ENCODE data around the gene USP16. TPM values are rescaled to one million over a fixed set of nuclear protein-coding genes. Genes with fewer than 3 reads are reported as not detected.

USP16 gene
- total RNA-seq, 1 experiment from 2014 or later = 30.6 TPM

DNA sequence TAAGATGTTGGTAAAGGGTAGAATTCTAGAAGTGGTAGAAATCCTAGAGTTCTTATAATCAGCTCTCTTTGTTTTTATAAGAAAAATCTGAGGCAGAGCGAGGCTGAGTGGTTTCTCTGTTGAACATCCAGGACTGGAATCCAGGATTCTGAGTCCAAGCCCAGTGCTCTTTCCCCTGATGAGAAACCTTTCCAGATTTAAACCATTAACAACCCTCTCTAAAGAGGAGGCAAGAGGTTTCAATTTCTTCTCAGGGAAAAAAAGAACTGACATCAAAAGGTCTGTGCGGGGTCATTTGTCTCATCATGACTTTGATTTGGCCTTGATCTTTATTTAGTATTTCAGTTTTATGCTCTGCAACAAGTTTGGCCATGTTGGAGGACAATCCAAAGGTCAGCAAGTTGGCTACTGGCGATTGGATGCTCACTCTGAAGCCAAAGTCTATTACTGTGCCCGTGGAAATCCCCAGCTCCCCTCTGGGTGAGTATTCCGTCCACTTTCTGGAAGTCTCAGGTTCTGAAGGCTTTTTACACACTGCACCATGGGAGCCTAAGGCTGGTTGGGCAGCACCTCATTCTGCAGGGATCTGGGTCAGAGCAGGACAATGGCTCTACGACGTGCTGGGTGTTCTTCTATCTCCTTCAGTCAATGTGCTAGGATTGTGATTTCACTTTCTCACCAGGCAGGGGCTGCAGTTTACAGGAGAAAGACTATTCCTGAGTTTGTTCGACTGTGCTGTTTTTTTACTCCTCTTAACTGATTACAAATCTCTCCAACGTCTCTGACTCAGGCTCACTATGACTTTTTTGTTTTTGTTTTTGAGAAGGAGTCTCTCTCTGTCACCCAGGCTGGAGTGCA, 67.9 kb downstream of the USP16 start:
- no peak overlapping the region for H2BK5ac ChIP-seq (ENCODE audit: insufficient read length, low read length)
- no peak overlapping the region for H3K4me3 Mint-ChIP-seq
- H3K36me3 Mint-ChIP-seq (ENCODE audit: insufficient read depth in 1 of 3, low read depth in 3 of 3) = no peaks in the 10 kb centered on the region
- H2AK5ac ChIP-seq (ENCODE audit: insufficient read length, low read length) = no peak overlapping the region
- no peak overlapping the region for H2BK120ac ChIP-seq (ENCODE audit: low read depth, low read length, poor library complexity, severe bottlenecking)
- no peak overlapping the region for H3T11ph ChIP-seq (ENCODE audit: low read length)
- no peaks in the 10 kb centered on the region for H4K20me1 ChIP-seq (ENCODE audit: control insufficient read depth, insufficient read depth, insufficient read length)
- no peaks in the 10 kb centered on the region for H3K27me3 ChIP-seq (ENCODE audit: insufficient read depth, low read length)
- H3K4me1 Mint-ChIP-seq = peaks cover 5 to 6% of the 10 kb centered on the region in 2 experiments
- H3K79me2 ChIP-seq (ENCODE audit: insufficient read depth, low read length) = no peaks in the 10 kb centered on the region
- no peak overlapping the region for H2BK12ac ChIP-seq (ENCODE audit: insufficient read length, low read depth, low read length)
- H3K4me2 ChIP-seq (ENCODE audit: insufficient read depth, insufficient read length, low read length) = no peak overlapping the region
- no peak overlapping the region for H4K8ac ChIP-seq (replicated peaks; ENCODE audit: insufficient read length, low read depth, low read length)
- H3K18ac ChIP-seq (ENCODE audit: insufficient read length, low read depth, low read length) = no peak overlapping the region
- peaks cover 3% of the 10 kb centered on the region; the same call in 1 of the 2 replicates for H3K27me3 Mint-ChIP-seq (ENCODE audit: low read depth)
- H4K91ac ChIP-seq (ENCODE audit: insufficient read length, low read depth, low read length) = no peak overlapping the region
- H4K5ac ChIP-seq (ENCODE audit: insufficient read length, low read depth, low read length) = no peak overlapping the region
- WGBS (ENCODE audit: extremely low coverage, insufficient read length, low lambda C conversion rate) = no CpG with 5 or more reads among the region's 9 CpGs
- no peak overlapping the region for H3K14ac ChIP-seq (ENCODE audit: insufficient read depth, low read length)
- H3K4me1 ChIP-seq (ENCODE audit: insufficient read depth, low read length) = no peaks in the 10 kb centered on the region
- H3K27ac Mint-ChIP-seq = no peak overlapping the region; a peak in 1 of 7 replicates
- no peak overlapping the region for H3K9ac ChIP-seq (ENCODE audit: extremely low read depth, insufficient read length, low read length)
- H3K79me1 ChIP-seq (ENCODE audit: insufficient read depth, low read depth, low read length, poor library complexity, severe bottlenecking) = no peaks in the 10 kb centered on the region
- H3K4ac ChIP-seq (ENCODE audit: low read depth, low read length) = no peak overlapping the region
- no peaks in the 10 kb centered on the region for H3K23me2 ChIP-seq (ENCODE audit: insufficient read length, low read depth, low read length, poor library complexity, severe bottlenecking)
- H3K23ac ChIP-seq (ENCODE audit: insufficient read length, low read depth, low read length) = no peak overlapping the region
- H3K56ac ChIP-seq (ENCODE audit: insufficient read length, low read depth, low read length) = no peak overlapping the region
- H2BK15ac ChIP-seq (ENCODE audit: low read depth, low read length) = no peak overlapping the region
- no peaks in the 10 kb centered on the region for H3K9me3 ChIP-seq (ENCODE audit: control insufficient read depth, low read depth, low read length)
- no peak for DNase-seq
- H3K27ac ChIP-seq (ENCODE audit: insufficient read length, low read depth, low read length) = no peak overlapping the region
- no peak overlapping the region for H2BK20ac ChIP-seq (ENCODE audit: low read depth, low read length, poor library complexity, severe bottlenecking)
- no peaks in the 10 kb centered on the region for H3K9me3 Mint-ChIP-seq
- TF ChIP-seq, protein P1, sequence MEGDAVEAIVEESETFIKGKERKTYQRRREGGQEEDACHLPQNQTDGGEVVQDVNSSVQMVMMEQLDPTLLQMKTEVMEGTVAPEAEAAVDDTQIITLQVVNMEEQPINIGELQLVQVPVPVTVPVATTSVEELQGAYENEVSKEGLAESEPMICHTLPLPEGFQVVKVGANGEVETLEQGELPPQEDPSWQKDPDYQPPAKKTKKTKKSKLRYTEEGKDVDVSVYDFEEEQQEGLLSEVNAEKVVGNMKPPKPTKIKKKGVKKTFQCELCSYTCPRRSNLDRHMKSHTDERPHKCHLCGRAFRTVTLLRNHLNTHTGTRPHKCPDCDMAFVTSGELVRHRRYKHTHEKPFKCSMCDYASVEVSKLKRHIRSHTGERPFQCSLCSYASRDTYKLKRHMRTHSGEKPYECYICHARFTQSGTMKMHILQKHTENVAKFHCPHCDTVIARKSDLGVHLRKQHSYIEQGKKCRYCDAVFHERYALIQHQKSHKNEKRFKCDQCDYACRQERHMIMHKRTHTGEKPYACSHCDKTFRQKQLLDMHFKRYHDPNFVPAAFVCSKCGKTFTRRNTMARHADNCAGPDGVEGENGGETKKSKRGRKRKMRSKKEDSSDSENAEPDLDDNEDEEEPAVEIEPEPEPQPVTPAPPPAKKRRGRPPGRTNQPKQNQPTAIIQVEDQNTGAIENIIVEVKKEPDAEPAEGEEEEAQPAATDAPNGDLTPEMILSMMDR (conservative IDR thresholded peaks at IDR 0.05) = no peak
- no peak overlapping the region for H2AFZ ChIP-seq (ENCODE audit: low read length)
